HG03439 (cell line): ENCODE measurements around the gene ZNF586.
"Not testable (repeated sequence)": the region's sequence is repeated elsewhere in the genome, so short reads cannot be mapped to it uniquely, and the experiment has no call there.

ENCODE experiments used
- ATAC-seq: cut with Tn5 transposase; IDR thresholded peaks from one replicate; pipeline ENCODE4 v1.9.1; 2021; ENCODE audit warnings: mild to moderate bottlenecking, moderate library complexity; ENCODE audit not compliant: unreplicated experiment

The ZNF586 gene

DNA sequence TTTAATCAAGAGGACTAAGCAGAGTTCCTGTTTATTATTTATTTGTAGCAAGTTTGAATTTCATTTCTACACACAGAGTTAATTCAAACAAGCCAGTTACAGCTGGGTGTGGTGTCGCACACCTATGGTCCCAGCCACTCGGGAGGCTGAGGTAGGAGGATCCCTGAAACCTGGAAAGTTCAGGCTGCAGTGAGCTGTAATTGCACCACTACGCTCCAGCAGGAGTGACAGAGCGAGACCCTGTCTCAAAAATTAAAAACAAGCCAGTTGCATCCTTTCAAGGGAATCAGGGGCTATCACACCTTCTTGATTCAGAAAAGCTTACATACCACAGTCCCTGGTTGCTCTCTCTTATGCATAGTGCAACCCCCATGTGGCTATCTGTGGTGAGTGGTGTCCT, 19.8 kb downstream of the ZNF586 start:
- no peak for ATAC-seq

DNA sequence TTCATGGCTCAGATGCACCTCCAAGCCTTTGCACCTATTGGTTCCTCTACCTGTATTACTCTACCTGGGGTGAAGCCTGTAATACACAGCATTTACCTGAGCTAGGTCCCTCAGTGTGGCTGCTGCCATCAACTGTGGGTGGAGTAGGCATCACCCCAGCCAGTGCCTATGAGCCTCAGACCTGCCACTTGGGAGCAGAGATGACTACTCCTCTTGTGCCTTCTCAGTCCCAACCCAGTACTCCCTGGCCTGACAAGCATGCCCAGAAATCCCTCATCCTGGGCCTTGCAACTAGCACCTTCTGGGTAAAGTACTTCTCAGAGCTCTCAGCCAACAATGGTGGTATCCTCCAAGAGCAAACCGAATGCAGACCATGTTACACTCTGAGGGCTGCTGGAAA, 27.1 kb downstream of the ZNF586 start:
- not testable (repeated sequence) for ATAC-seq

DNA sequence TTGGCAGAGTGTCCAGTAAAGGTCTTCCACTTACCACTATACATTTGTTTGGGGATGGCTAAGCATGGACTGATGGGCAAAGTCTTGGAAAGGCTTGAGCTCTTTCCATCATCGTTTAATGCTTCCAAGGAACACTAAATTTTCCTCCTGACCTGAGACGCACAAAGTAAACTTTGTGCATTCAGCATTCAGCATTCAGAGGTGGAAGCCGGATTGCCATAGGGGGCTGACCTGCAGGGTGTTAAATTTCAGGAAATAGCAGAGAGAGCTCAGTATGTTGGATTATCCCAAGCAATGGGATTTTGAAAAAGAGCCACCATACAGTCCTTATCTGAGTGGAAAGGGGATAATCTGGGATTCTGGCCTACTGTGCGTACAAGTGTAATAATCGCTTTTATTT, 31.2 kb downstream of the ZNF586 start:
- no peak for ATAC-seq

DNA sequence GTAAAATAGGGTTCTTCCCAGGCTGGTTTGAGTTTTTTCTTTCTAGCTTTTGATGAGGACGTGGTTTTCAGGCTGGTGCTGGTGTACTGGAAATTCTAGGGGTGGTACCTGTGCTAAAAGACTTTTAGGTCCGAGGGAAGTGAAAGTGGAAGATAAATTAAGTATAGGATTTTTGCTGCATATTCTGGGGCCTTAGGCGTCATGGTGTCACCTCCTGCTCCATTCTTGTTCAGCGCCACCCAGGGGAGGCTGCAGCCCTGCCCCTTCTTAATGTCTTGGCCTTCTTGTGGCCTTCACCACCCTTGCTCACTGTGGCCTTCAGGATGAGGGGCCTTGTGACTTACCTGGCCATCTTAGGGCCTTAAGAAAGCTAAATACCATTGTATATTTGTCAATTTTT, 32.8 kb downstream of the ZNF586 start:
- ATAC-seq = no peak

DNA sequence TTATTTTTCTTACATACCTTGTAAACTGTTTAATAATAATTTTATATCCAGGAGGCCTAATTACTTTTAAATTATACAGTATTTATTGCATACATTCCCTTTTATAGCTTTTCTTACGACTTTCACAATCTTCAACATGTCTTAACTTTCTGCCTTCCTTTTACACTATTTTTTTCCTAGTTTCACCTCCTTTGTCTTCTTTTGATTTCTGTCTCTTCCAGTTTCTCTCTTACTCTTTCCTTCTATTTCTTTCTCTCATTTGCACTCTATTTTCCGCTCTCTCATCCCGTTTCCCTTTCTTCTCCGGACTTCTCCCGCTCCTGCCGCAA, 33.8 kb downstream of the ZNF586 start:
- ATAC-seq = no peak

DNA sequence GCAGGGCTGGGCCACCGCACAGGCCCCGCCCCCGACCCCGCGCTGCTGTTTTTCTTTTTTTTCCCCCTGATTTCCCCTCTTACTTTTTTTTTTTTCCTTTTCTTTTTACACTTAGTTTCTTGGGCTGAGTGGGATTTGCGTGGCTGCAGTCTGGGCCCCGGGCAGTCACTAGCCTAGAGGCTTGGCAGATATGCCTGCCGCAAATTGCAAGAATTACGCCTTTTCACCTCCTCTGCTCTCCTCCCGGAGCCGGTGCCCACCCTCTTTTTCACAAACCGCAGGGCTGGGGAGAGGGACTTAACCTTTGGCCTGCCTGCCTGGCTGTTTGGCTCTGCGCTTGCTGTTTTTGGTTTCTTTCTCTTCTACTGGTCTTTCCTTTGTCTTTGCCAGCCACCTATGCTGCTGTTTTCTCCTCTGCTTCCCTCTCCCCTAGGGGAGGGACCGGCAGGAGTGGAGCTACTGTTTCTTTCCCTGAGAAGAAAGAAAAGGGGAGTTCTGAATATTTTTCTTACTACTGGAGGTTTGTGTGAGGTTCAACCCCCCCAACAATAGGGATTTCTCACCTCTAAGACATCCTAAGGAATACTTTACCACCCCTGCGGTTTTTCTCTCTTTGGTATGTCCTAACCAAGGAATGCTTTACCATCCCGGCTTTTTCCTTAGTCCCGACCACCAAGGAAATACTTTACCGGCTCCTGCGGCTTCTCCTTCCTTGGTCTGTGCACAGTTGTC, 34.3 kb downstream of the ZNF586 start:
- ATAC-seq = no peak

DNA sequence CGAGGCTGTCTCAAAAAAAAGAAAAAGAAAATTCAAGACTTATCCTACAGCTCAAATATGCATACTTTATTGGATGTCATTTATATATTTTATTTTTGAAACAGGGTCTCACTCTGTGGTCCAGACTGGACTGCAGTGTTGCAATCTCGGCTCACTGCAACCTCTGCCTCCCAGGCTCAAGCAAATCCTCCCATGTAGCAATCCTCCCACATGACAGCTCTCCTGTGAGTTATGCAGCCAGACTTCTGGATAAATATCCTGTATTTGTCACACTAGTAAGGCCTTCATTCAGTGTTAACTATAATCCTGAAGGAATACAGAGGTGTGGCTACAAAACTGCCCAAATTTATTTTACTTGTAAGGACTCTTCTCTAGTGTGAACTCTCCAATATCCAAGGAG, 38.1 kb downstream of the ZNF586 start:
- ATAC-seq = no peak

DNA sequence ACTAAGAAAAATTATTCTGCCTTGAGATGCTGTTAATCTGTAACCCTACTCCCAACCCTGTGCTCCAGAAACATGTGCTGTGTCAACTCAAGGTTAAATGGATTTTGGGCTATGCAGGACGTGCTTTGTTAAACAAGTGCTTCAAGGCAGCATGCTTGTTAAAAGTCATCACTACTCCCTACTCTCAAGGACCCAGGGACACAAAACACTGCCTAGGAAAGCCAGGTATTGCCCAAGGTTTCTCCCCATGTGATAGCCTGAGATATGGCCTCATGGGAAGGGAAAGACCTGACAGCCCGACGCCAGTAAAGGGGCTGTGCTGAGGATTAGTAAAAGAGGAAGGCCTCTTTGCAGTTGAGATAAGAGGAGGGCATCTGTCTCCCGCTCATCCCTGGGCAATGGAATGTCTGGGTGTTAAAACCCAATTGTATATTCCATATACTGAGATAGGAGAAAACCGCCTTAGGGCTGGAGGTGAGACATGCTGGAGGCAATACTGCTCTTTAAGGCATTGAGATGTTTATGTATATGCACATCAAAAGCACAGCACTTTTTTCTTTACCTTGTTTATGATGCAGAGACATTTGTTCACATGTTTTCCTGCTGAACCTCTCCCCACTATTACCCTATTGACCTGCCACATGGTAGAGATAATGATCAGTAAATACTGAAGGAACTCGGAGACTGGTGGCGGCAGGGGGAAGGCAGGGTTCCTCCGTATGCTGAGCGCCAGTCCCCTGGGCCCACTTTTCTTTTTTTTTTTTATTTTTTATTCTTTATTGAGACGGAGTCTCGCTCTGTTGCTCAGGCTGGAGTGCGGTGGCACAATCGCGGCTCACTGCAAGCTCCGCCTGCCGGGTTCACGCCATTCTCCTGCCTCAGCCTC, 41.2 kb downstream of the ZNF586 start:
- not testable (repeated sequence) for ATAC-seq

DNA sequence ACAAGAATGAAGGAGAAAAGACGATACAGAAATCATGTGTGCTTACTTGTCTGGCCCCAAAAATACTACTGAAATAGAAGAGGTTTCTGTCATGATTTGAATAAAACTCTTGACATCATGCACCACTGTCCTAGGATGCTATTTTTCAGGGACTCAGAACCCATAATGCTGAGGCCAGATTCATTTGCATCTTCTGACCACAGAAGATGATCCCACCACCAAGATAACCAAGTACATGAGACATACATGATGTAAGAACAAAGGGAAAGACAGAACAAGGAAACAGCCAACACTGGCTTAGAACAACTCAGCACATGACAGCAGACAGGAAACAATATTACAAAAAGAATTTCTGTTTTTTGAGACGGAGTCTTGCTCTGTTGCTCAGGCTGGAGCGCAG, 42.8 kb downstream of the ZNF586 start:
- ATAC-seq = peak; percentile 51

DNA sequence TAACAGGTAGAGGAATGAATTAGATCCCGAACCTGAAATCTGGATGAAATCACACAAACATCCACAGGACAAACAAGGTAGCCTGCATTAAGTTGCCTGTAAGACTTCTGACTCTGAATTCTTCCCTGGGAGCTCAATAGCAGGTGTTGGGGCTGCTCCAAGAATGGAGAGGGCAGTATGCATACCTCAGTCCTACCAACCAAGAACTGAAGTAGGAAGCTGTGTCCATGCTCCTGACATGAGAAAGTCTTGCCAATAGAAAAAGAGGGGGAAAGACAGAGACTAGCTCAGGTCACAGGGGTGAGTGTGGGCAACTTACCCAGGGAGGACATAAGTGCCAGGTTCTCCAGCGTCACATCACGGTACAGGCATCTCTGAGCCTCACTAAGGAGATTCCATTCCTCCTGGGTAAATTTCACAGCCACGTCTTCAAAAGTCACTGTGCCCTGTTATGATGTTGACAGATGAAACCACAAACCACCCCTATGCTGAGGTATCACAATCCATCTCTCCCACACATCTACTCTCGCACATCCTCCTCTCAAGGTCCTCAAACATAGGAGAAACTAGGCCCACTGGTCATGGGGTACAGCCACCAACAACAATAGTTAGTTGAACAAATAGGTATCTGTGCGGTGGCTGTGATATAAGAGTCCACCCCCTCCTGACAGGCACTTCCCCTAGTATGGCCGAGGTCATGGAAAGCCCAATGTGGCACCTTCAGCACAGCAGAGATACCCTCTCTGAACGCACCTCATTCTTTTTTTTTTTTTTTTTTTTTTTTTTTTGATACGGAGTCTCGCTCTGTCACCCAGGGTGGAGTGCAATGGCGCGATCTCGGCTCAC, 43.7 kb downstream of the ZNF586 start:
- not testable (repeated sequence) for ATAC-seq

DNA sequence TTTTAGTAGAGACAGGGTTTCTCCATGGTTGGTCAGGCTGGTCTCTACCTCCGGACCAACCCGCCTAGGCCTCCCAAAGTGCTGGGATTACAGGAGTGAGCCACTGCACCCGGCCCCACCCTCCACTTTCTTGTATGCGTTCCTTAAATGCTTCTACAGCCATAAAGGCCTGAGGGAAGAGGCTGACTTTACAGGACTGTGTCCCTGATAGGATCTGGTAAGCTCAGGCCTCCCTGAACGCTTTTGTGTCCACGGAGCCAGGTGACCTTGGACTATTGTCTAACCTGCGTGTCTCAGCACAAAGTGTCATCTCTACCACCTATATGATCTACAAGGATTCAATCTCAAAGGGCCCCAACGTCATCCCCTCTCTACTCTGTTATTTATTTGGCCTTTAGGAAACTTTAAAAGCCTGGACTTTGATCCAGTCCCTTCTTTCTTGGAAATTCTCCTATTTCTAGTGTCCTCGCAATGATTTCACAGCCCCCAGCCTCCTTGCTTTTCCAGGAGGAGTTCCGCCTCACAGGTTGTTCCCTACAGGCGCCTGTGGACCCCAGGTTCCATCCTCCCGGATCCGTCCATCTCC, 44.5 kb downstream of the ZNF586 start:
- no peak for ATAC-seq

DNA sequence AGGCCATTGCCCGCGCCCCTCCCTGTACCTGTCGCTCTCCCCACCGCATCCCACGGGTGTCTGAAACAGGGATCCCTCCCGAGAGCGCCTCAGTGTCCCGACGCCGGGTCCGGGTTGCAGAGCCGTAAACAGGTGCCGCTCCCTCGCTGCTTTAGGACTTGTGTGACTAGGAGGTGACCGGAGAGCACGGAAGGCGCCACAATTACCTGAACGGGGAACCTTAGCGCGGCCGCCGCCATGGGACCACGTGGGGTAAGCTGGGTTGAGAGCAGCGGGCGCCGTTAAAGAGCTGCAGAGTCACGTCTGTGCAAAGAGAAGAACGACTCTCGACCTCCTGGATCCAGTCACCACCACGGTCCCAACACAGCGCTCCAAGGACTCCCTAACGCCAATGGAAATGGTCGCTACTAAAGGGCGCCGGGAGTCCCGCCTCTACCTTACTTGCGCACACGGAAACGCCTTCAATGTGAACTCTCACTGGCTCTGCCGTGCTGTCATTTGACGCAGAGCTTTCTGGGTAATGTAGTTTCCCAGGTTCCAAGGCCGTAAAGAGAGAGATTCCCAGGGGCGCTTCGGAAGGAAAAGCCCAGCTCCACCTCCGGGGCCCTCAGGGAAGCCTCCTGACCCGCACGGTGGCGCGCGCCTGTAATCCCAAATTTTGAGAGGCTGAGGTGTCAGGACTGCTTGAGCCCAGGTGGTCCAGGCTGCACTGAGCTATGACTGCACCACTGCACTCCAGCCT, 45.2 kb downstream of the ZNF586 start, which contains the start of gene ZNF552:
Gene ZNF552, minus strand, starts transcription at position 409 of the 742 bp plus-strand sequence. Its CDS starts 170 bp downstream, at position 239.
- peak; percentile 61 for ATAC-seq

DNA sequence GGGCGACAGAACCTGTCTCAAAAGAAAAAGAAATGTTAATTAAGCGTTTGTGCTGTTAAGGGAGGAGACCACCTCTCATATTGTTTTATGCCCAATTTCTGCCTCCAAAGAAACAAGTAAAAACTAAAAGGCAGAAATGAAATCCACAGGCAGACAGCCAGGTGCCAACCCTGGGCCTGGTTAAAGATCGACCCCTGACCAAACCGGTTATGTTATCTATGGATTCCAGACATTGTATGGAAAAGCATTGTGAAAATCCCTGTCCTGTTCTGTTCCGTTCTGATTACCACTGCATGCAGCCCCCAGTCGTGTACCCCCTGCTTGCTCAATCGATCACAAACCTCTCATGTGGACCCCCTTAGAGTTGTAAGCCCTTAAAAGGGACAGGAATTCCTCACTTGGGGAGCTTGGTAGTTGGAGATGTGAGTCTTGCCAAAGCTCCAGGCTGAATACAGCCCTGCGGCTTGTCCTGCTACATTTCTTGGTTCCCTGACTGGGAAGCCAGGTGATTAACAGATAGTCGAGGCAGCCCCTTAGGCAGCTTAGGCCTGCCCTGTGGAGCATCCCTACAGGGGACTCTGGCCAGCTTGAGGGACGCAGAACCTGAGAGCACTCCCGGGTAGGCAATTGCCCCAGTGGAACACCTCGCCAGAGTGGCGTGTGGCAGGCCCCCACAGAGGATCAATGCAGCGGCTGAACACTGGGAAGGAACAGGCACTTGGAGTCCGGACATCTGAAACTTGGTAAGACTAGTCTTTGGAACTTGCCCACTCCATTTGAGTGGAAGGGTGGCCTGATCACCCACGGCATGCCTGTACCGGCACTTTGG, 46.0 kb downstream of the ZNF586 start:
- ATAC-seq = no peak

DNA sequence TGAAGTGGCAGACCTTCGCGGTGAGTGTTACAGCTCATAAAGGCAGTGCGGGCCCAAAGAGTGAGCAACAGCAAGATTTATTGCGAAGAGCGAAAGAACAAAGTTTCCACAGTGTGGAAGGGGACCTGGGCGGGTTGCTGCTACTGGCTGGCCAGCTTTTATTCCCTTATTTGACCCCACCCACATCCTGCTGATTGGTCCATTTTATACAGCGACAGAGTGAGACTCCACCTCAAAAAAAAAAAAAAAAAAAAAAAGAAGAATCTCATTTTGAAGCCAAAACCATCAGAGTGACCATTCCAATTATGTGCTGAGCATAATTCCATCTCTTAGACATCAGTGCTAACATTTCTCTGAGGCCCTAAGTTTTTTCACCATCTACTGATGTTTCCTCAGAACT, 47.2 kb downstream of the ZNF586 start:
- no peak for ATAC-seq

DNA sequence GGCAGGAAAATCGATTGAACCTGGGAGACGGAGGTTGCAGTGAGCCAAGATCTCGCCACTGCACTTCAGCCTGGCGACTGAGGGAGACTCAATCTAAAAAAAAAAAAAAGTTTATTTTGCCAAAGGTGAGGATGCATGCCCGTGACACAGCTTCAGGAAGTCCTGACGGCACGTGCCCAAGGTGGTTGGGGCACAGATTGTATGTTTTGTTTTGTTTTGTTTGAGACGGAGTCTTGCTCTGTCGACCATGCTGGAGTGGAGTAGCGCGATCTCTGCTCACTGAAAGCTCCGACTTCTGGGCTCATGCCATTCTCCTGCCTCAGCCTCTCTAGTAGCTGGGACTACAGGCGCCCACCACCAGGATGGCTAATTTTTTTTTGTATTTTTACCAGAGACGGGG, 48.5 kb downstream of the ZNF586 start:
- ATAC-seq = no peak

DNA sequence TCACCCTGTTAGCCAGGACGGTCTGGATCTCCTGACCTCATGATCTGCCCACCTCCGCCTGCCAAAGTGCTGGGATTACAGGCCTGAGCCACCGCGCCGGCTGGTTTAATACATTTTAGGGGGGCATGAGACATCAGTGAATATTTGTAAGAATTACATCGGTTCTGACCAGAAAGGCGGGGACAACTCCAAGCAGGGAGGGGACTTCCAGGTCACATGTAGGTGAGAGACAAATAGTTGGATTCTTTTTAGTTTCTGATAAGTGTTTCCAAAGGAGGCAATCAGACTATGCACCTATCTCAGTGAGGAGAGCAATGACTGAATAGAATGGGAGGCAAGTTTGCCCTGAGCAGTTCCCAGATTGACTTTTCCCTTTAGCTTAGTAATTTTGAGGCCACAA, 48.9 kb downstream of the ZNF586 start:
- no peak for ATAC-seq

DNA sequence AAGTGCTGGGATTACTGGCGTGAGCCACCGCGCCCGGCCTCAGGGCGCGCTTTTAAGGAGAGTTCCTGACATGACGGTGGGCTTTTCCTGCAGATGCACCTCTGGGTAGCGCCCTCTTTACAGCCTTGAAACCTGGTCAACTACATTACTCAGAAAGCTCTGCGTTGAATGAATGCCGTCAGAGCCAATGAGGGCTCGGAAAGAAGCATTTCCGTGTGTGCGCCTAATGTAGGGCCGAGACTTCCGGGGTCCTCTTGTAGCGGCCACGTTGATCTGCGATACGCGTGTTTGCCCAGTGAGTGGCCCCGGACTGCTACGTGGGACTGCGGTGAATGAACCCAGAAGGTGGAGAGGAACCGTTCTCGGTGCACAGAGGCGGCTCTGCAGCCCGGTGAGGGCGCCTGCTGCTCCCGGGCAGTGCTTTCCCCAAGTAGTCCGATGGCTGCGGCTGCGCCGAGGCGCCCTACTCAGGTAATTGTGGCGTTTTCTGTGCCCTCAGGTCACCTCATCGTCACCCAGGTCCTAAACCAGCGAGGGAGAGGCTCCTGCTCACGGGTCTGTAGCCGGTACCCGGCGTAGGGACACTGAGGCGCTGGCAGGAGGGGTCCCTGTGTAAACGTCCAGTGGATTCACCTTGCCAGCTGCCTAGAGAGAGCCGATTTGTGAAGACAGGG, 50.1 kb downstream of the ZNF586 start:
- peak; percentile 90 for ATAC-seq

DNA sequence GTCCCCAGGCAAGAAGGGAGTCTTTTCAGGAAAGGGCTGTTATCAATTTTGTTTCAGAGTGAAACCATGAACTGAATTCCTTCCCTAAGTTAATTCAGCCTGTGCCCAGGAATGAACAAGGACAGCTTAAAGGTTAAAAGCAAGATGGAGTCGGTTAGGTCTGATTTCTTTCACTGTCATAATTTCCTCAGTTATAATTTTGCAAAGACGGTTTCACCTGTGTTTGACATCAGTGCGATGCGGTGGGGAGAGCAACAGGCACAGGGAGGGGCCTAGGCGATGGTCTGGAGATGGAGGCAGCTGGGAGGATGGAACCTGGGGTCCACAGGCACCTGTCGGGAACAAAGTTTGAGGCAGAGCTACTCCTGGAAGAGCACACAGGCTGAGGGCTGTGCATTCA, 51.1 kb downstream of the ZNF586 start:
- no peak for ATAC-seq

DNA sequence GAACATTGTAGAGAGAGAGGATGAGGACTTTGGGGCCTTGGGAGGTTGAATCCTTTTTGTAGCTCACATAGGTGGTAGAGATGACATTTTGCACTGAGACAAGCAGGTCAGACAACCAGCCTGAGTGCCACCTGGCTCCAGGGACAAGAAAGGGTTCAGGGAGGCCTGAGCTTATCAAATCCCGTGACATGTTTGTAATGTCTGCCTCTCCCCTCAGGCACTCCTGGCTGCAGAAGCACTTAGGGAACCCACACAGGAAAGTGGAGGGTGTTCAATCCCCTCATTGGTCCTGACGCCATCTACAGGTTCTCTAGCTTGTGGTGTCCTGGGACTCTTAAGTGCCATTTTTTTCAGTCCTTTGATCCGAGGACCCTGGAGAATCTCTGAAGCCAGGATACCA, 51.6 kb downstream of the ZNF586 start:
- ATAC-seq = not testable (repeated sequence)
